ENCODE data around the gene PCDHB9.
"Not testable (repeated sequence)": the region's sequence is repeated elsewhere in the genome, so short reads cannot be mapped to it uniquely, and the experiment has no call there.

The PCDHB9 gene

GRCh38 chr5:141186897-141187512 lies at the start of gene PCDHB9:
PCDHB9 (plus strand) TSS chr5:141187161; CDS start chr5:141187319, 158 bp downstream.
- DNase-seq (ENCODE audit: low spot score) = peak; percentile 10

- not testable (repeated sequence) for DNase-seq (ENCODE audit: low spot score)
Measured at GRCh38 chr5:141137346-141137745, 49.6 kb upstream of the PCDHB9 start.

GRCh38 chr5:141149812-141150211 lies 37.1 kb upstream of the PCDHB9 start, which contains the start of gene PCDHB6:
PCDHB6 (plus strand) TSS chr5:141150057; CDS start chr5:141150258, 201 bp downstream.
- DNase-seq (ENCODE audit: low spot score) = no peak

GRCh38 chr5:141150224-141150992 lies 36.6 kb upstream of the PCDHB9 start:
- no peak for DNase-seq (ENCODE audit: low spot score)

- no peak for DNase-seq (ENCODE audit: low spot score)
Measured at GRCh38 chr5:141150993-141151325, 36.0 kb upstream of the PCDHB9 start.

GRCh38 chr5:141151632-141152031 lies 35.3 kb upstream of the PCDHB9 start:
- not testable (repeated sequence) for DNase-seq (ENCODE audit: low spot score)

GRCh38 chr5:141152096-141152495 lies 34.9 kb upstream of the PCDHB9 start:
- DNase-seq (ENCODE audit: low spot score) = not testable (repeated sequence)

GRCh38 chr5:141155540-141156374 lies 31.2 kb upstream of the PCDHB9 start:
- DNase-seq (ENCODE audit: low spot score) = no peak

GRCh38 chr5:141157356-141157755 lies 29.6 kb upstream of the PCDHB9 start:
- DNase-seq (ENCODE audit: low spot score) = not testable (repeated sequence)

GRCh38 chr5:141157901-141158300 lies 29.1 kb upstream of the PCDHB9 start:
- not testable (repeated sequence) for DNase-seq (ENCODE audit: low spot score)

GRCh38 chr5:141172381-141173204 lies 14.4 kb upstream of the PCDHB9 start, which contains the start of gene PCDHB7:
PCDHB7 (plus strand) TSS chr5:141172644; CDS start chr5:141172836, 192 bp downstream.
- peak; percentile 47 for DNase-seq (ENCODE audit: low spot score)

GRCh38 chr5:141174291-141175104 lies 12.5 kb upstream of the PCDHB9 start:
- DNase-seq (ENCODE audit: low spot score) = not testable (repeated sequence)

- DNase-seq (ENCODE audit: low spot score) = no peak
Measured at GRCh38 chr5:141175933-141176332, 11.0 kb upstream of the PCDHB9 start.

GRCh38 chr5:141177577-141178191 lies 9.3 kb upstream of the PCDHB9 start, which contains the start of gene PCDHB8:
PCDHB8 (plus strand) TSS chr5:141177790; CDS start chr5:141178035, 245 bp downstream.
- DNase-seq (ENCODE audit: low spot score) = not testable (repeated sequence)

- DNase-seq (ENCODE audit: low spot score) = not testable (repeated sequence)
Measured at GRCh38 chr5:141179371-141179770, 7.6 kb upstream of the PCDHB9 start.

GRCh38 chr5:141179876-141180275 lies 7.1 kb upstream of the PCDHB9 start:
- not testable (repeated sequence) for DNase-seq (ENCODE audit: low spot score)

- no peak for DNase-seq (ENCODE audit: low spot score)
Measured at GRCh38 chr5:141180313-141180712, 6.6 kb upstream of the PCDHB9 start.

- DNase-seq (ENCODE audit: low spot score) = peak; percentile 30
Measured at GRCh38 chr5:141182248-141182647, 4.7 kb upstream of the PCDHB9 start, which contains the start of gene PCDHB16. PCDHB16 (plus strand) TSS chr5:141182387; CDS start chr5:141182560, 173 bp downstream.

- DNase-seq (ENCODE audit: low spot score) = not testable (repeated sequence)
Measured at GRCh38 chr5:141184117-141184855, 2.7 kb upstream of the PCDHB9 start.

Measured in pons (tissue), 1 donor.